Neural cell (in vitro differentiated cells): ENCODE data around the gene PRF1.
"Not testable (repeated sequence)": the region's sequence is repeated elsewhere in the genome, so short reads cannot be mapped to it uniquely, and the experiment has no call there.

ENCODE experiments used
- EP300 ChIP-seq: fragments of 450-650 bp; conservative IDR thresholded peaks from 2 replicates; pipeline ENCODE4 v1.6.1; 2014; ENCODE audit warnings: antibody characterized with exemption, mild to moderate bottlenecking, moderate library complexity; ENCODE audit not compliant: poor library complexity, severe bottlenecking
- EZH2 ChIP-seq: fragments of 200-600, 300-800 bp; shearing (Covaris generic), sonication (generic); IDR thresholded peaks from 2 replicates; pipeline ENCODE4 v1.6.1; 2014; ENCODE audit warnings: antibody characterized with exemption, low read length, borderline replicate concordance, mild to moderate bottlenecking; ENCODE audit not compliant: insufficient read depth, poor library complexity, severe bottlenecking
- MXI1 ChIP-seq: fragments of 450-650 bp; conservative IDR thresholded peaks from 2 replicates; pipeline ENCODE4 v1.6.1; 2014; ENCODE audit warnings: antibody characterized with exemption, mild to moderate bottlenecking; ENCODE audit not compliant: poor library complexity, severe bottlenecking
- POLR2AphosphoS5 ChIP-seq: IDR thresholded peaks from 2 replicates; pipeline ENCODE4 v1.6.1; 2012
- RAD21 ChIP-seq: fragments of 450-650 bp; conservative IDR thresholded peaks from 2 replicates; pipeline ENCODE4 v1.6.1; 2014; ENCODE audit warnings: antibody characterized with exemption, mild to moderate bottlenecking, moderate library complexity
- SMC3 ChIP-seq: fragments of 450-650 bp; conservative IDR thresholded peaks from 2 replicates; pipeline ENCODE4 v1.6.1; 2014; ENCODE audit warnings: antibody characterized with exemption, mild to moderate bottlenecking, moderate library complexity; ENCODE audit not compliant: poor library complexity
- TAF1 ChIP-seq: IDR thresholded peaks from 2 replicates; pipeline ENCODE4 v1.6.1; 2012; ENCODE audit warnings: low read depth
- TF ChIP-seq, protein P1 (sequence below): fragments of 450-650 bp; IDR thresholded peaks from 2 replicates; pipeline ENCODE4 v1.5.1; 2014; ENCODE audit warnings: antibody characterized with exemption, mild to moderate bottlenecking, moderate library complexity; ENCODE audit not compliant: poor library complexity, severe bottlenecking
- TF ChIP-seq, protein P2 (sequence below): IDR thresholded peaks from 2 replicates; pipeline ENCODE4 v1.6.1; 2012; ENCODE audit warnings: borderline replicate concordance

DNA sequence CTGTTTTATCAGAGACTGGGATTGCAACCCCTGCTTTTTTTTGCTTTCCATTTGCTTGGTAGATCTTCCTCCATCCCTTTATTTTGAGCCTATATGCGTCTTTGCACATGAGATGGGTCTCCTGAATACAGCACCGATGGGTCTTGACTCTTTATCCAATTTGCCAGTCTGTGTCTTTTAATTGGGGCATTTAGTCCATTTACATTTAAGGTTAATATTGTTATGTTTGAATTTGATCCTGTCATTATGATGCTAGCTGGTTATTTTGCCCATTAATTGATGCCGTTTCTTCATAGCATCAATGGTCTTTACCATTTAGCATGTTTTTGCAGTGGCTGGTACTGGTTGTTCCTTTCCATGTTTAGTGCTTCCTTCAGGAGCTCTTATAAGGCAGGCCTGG lies 40.7 kb upstream of the PRF1 start:
- TF ChIP-seq, protein P1, sequence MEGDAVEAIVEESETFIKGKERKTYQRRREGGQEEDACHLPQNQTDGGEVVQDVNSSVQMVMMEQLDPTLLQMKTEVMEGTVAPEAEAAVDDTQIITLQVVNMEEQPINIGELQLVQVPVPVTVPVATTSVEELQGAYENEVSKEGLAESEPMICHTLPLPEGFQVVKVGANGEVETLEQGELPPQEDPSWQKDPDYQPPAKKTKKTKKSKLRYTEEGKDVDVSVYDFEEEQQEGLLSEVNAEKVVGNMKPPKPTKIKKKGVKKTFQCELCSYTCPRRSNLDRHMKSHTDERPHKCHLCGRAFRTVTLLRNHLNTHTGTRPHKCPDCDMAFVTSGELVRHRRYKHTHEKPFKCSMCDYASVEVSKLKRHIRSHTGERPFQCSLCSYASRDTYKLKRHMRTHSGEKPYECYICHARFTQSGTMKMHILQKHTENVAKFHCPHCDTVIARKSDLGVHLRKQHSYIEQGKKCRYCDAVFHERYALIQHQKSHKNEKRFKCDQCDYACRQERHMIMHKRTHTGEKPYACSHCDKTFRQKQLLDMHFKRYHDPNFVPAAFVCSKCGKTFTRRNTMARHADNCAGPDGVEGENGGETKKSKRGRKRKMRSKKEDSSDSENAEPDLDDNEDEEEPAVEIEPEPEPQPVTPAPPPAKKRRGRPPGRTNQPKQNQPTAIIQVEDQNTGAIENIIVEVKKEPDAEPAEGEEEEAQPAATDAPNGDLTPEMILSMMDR = not testable (repeated sequence)
- not testable (repeated sequence) for TF ChIP-seq EZH2, TAF1, EP300, MXI1, RAD21, POLR2AphosphoS5, SMC3
- TF ChIP-seq, protein P2, sequence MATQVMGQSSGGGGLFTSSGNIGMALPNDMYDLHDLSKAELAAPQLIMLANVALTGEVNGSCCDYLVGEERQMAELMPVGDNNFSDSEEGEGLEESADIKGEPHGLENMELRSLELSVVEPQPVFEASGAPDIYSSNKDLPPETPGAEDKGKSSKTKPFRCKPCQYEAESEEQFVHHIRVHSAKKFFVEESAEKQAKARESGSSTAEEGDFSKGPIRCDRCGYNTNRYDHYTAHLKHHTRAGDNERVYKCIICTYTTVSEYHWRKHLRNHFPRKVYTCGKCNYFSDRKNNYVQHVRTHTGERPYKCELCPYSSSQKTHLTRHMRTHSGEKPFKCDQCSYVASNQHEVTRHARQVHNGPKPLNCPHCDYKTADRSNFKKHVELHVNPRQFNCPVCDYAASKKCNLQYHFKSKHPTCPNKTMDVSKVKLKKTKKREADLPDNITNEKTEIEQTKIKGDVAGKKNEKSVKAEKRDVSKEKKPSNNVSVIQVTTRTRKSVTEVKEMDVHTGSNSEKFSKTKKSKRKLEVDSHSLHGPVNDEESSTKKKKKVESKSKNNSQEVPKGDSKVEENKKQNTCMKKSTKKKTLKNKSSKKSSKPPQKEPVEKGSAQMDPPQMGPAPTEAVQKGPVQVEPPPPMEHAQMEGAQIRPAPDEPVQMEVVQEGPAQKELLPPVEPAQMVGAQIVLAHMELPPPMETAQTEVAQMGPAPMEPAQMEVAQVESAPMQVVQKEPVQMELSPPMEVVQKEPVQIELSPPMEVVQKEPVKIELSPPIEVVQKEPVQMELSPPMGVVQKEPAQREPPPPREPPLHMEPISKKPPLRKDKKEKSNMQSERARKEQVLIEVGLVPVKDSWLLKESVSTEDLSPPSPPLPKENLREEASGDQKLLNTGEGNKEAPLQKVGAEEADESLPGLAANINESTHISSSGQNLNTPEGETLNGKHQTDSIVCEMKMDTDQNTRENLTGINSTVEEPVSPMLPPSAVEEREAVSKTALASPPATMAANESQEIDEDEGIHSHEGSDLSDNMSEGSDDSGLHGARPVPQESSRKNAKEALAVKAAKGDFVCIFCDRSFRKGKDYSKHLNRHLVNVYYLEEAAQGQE = not testable (repeated sequence)
